H9 (cell line): Measurements from ENCODE around the gene MYH15. TPM values are rescaled to one million over a fixed set of nuclear protein-coding genes. Genes with fewer than 3 reads are reported as not detected.

Experiments used
- DNase-seq: peaks from one replicate; pipeline ENCODE4 v3.0.0-alpha.2; 2017
- H2AFZ ChIP-seq: one replicate; pipeline ENCODE4 v1.6.1; 2013; ENCODE audit warnings: mild to moderate bottlenecking, low read length, control low read depth, moderate library complexity
- H2AK5ac ChIP-seq: 2 replicates; pipeline ENCODE4 v1.6.1; 2013; ENCODE audit warnings: low read length, control low read depth, mixed read lengths; ENCODE audit not compliant: insufficient read length
- H2BK120ac ChIP-seq: one replicate; pipeline ENCODE4 v1.6.1; 2013; ENCODE audit warnings: low read depth, mild to moderate bottlenecking, low read length, control low read depth, inconsistent platforms; ENCODE audit not compliant: poor library complexity, severe bottlenecking
- H2BK12ac ChIP-seq: 2 replicates; pipeline ENCODE4 v1.6.1; 2013; ENCODE audit warnings: low read length, control low read depth, mixed read lengths, low read depth; ENCODE audit not compliant: insufficient read length
- H2BK15ac ChIP-seq: 2 replicates; pipeline ENCODE4 v1.6.1; 2013; ENCODE audit warnings: low read depth, low read length, control low read depth
- H2BK20ac ChIP-seq: one replicate; pipeline ENCODE4 v1.6.1; 2013; ENCODE audit warnings: low read depth, mild to moderate bottlenecking, low read length, control low read depth, inconsistent platforms; ENCODE audit not compliant: poor library complexity, severe bottlenecking
- H2BK5ac ChIP-seq: 2 replicates; pipeline ENCODE4 v1.6.1; 2013; ENCODE audit warnings: low read length, control low read depth, mixed read lengths; ENCODE audit not compliant: insufficient read length
- H3K14ac ChIP-seq: 2 replicates; pipeline ENCODE4 v1.6.1; 2013; ENCODE audit warnings: low read length, control low read depth; ENCODE audit not compliant: insufficient read depth
- H3K18ac ChIP-seq: 2 replicates; pipeline ENCODE4 v1.6.1; 2013; ENCODE audit warnings: low read depth, mild to moderate bottlenecking, mixed read lengths, low read length, control low read depth; ENCODE audit not compliant: insufficient read length
- H3K23ac ChIP-seq: 2 replicates; pipeline ENCODE4 v1.6.1; 2013; ENCODE audit warnings: low read length, control low read depth, mixed read lengths, low read depth; ENCODE audit not compliant: insufficient read length
- H3K23me2 ChIP-seq: 2 replicates; pipeline ENCODE4 v1.6.1; 2013; ENCODE audit warnings: low read depth, mild to moderate bottlenecking, mixed read lengths, low read length, control low read depth; ENCODE audit not compliant: insufficient read length, poor library complexity, severe bottlenecking
- H3K27ac ChIP-seq: 2 replicates; pipeline ENCODE4 v1.5.1; 2013; ENCODE audit warnings: low read length, control low read depth, mixed read lengths, low read depth; ENCODE audit not compliant: insufficient read length
- H3K27me3 ChIP-seq: 2 replicates; pipeline ENCODE4 v1.6.1; 2013; ENCODE audit warnings: low read length, control low read depth, inconsistent platforms; ENCODE audit not compliant: insufficient read depth
- H3K4ac ChIP-seq: 2 replicates; pipeline ENCODE4 v1.6.1; 2013; ENCODE audit warnings: low read depth, mild to moderate bottlenecking, control low read depth, inconsistent platforms, low read length, moderate library complexity
- H3K4me1 ChIP-seq: 2 replicates; pipeline ENCODE4 v1.6.1; 2013; ENCODE audit warnings: low read length, control low read depth, inconsistent platforms; ENCODE audit not compliant: insufficient read depth
- H3K4me2 ChIP-seq: 2 replicates; pipeline ENCODE4 v1.6.1; 2013; ENCODE audit warnings: low read length, control low read depth, mixed read lengths; ENCODE audit not compliant: insufficient read length, insufficient read depth
- H3K56ac ChIP-seq: 2 replicates; pipeline ENCODE4 v1.6.1; 2013; ENCODE audit warnings: low read depth, mild to moderate bottlenecking, mixed read lengths, low read length, control low read depth; ENCODE audit not compliant: insufficient read length
- H3K79me1 ChIP-seq: 2 replicates; pipeline ENCODE4 v1.6.1; 2013; ENCODE audit warnings: low read depth, mild to moderate bottlenecking, moderate library complexity, low read length, control low read depth, inconsistent platforms; ENCODE audit not compliant: insufficient read depth, poor library complexity, severe bottlenecking
- H3K79me2 ChIP-seq: 2 replicates; pipeline ENCODE4 v1.6.1; 2013; ENCODE audit warnings: low read length, control low read depth, inconsistent platforms; ENCODE audit not compliant: insufficient read depth
- H3K9ac ChIP-seq: 2 replicates; pipeline ENCODE4 v1.6.1; 2013; ENCODE audit warnings: low read length, control low read depth, mixed read lengths; ENCODE audit not compliant: insufficient read length; ENCODE audit errors: extremely low read depth
- H3K9me3 ChIP-seq: one replicate; pipeline ENCODE4 v1.6.1; 2013; ENCODE audit warnings: low read depth, low read length, inconsistent platforms; ENCODE audit not compliant: control insufficient read depth
- H3T11ph ChIP-seq: one replicate; pipeline ENCODE4 v1.6.1; 2013; ENCODE audit warnings: mild to moderate bottlenecking, low read length, control low read depth, inconsistent platforms
- H4K20me1 ChIP-seq: one replicate; pipeline ENCODE4 v1.6.1; 2013; ENCODE audit not compliant: control insufficient read depth, insufficient read length, insufficient read depth
- H4K5ac ChIP-seq: 2 replicates; pipeline ENCODE4 v1.6.1; 2013; ENCODE audit warnings: low read depth, mild to moderate bottlenecking, mixed read lengths, low read length, control low read depth; ENCODE audit not compliant: insufficient read length
- H4K8ac ChIP-seq: replicated peaks from 2 replicates; pipeline ENCODE4 v1.6.1; 2013; ENCODE audit warnings: low read length, control low read depth, mixed read lengths, low read depth; ENCODE audit not compliant: insufficient read length
- H4K91ac ChIP-seq: 2 replicates; pipeline ENCODE4 v1.6.1; 2013; ENCODE audit warnings: low read depth, mild to moderate bottlenecking, moderate library complexity, mixed read lengths, low read length, control low read depth; ENCODE audit not compliant: insufficient read length
- H3K27ac Mint-ChIP-seq, 3 experiments: 2 replicates in 2 of 3; 3 replicates in 1 of 3; pipeline ENCODE4 v1.8.0; 2020 to 2021; ENCODE audit warnings: mixed read lengths in 3 of 3, mild to moderate bottlenecking in 1 of 3, moderate library complexity in 1 of 3
- H3K27me3 Mint-ChIP-seq: 2 replicates; pipeline ENCODE4 v1.8.0; 2021; ENCODE audit warnings: low read depth, mild to moderate bottlenecking, moderate library complexity, mixed read lengths
- H3K36me3 Mint-ChIP-seq, 3 experiments: 2 replicates in 2 of 3; 3 replicates in 1 of 3; pipeline ENCODE4 v1.8.0; 2020 to 2021; ENCODE audit warnings: low read depth in 3 of 3, mixed read lengths in 3 of 3; ENCODE audit not compliant: insufficient read depth in 1 of 3
- H3K4me1 Mint-ChIP-seq, 2 experiments: 2 replicates each; pipeline ENCODE4 v1.8.0; 2020; ENCODE audit warnings: mixed read lengths in 2 of 2
- H3K4me3 Mint-ChIP-seq, 2 experiments: 2 replicates in 1 of 2; 3 replicates in 1 of 2; pipeline ENCODE4 v1.8.0; 2020 to 2021; ENCODE audit warnings: mild to moderate bottlenecking in 2 of 2, mixed read lengths in 2 of 2, moderate library complexity in 1 of 2
- H3K9me3 Mint-ChIP-seq, 2 experiments: 2 replicates in 1 of 2; 3 replicates in 1 of 2; pipeline ENCODE4 v1.8.0; 2020; ENCODE audit warnings: mild to moderate bottlenecking in 2 of 2, mixed read lengths in 2 of 2, moderate library complexity in 1 of 2
- WGBS: extraction: QIAGEN DNeasy Blood & Tissue Kit; methylation state at CpG from one replicate; pipeline ENCODE4 v1.1.7; 2013; ENCODE audit warnings: missing lambda C conversion rate, low lambda C conversion rate, mixed read lengths; ENCODE audit not compliant: insufficient read length; ENCODE audit errors: extremely low coverage; 5-methylcytosine and 5-hydroxymethylcytosine counted together
- total RNA-seq: library from RNA; stranded (reverse); gene quantifications from 2 replicates; pipeline ENCODE4 v1.2.1, GENCODE V29; 2021
- TF ChIP-seq, protein P1 (sequence below): fragments of 200-600 bp; sonication (generic); conservative IDR thresholded peaks from 3 replicates; pipeline ENCODE4 v1.8.0; 2021; ENCODE audit warnings: antibody characterized with exemption, mild to moderate bottlenecking

The MYH15 gene
- total RNA-seq, 1 experiment from 2014 or later: 0.13 TPM

DNA sequence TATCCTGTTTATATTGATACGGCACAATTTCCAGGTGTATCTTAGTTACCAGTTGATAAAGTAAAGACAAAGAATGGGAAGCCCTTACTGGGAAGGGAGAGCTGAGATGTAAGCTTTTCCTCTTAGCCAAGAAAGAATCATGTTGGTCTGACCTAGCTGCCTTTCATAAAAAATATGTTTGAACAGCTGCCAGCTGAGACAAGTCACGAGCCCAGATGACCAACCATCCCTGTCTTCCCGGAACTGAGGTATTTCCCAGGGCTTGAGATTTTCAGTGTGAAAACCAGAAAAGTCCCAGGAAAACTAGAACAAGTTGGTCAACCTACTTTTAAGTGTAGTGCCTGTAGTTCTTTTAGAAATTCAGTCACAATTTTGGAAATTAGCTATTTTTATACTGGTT is 3.6 kb upstream of the MYH15 start:
- Histone ChIP-seq H3K79me2 (no peaks in the 10 kb centered on the region), H2AFZ (no peak overlapping the region), H4K5ac (no peak overlapping the region), H3K79me1 (no peaks in the 10 kb centered on the region), H4K20me1 (no peaks in the 10 kb centered on the region), H2AK5ac (no peak overlapping the region), H3K14ac (no peak overlapping the region), H3K4ac (no peak overlapping the region), H3K9me3 (no peaks in the 10 kb centered on the region), H3K9ac (no peak overlapping the region), H2BK120ac (no peak overlapping the region), H2BK15ac (no peak overlapping the region), H3K23ac (no peak overlapping the region), H2BK20ac (no peak overlapping the region), H2BK12ac (no peak overlapping the region), H3K4me1 (no peaks in the 10 kb centered on the region), H3K27me3 (no peaks in the 10 kb centered on the region), H3K27ac (no peak overlapping the region), H3K18ac (no peak overlapping the region), H3K4me2 (no peak overlapping the region), H4K8ac (no peak overlapping the region), H3K23me2 (no peaks in the 10 kb centered on the region), H3T11ph (no peak overlapping the region), H4K91ac (no peak overlapping the region), H2BK5ac (no peak overlapping the region), H3K56ac (no peak overlapping the region)
- TF ChIP-seq, protein P1, sequence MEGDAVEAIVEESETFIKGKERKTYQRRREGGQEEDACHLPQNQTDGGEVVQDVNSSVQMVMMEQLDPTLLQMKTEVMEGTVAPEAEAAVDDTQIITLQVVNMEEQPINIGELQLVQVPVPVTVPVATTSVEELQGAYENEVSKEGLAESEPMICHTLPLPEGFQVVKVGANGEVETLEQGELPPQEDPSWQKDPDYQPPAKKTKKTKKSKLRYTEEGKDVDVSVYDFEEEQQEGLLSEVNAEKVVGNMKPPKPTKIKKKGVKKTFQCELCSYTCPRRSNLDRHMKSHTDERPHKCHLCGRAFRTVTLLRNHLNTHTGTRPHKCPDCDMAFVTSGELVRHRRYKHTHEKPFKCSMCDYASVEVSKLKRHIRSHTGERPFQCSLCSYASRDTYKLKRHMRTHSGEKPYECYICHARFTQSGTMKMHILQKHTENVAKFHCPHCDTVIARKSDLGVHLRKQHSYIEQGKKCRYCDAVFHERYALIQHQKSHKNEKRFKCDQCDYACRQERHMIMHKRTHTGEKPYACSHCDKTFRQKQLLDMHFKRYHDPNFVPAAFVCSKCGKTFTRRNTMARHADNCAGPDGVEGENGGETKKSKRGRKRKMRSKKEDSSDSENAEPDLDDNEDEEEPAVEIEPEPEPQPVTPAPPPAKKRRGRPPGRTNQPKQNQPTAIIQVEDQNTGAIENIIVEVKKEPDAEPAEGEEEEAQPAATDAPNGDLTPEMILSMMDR: no peak
- Mint-ChIP-seq H3K27ac (no peak overlapping the region), H3K36me3 (no peaks in the 10 kb centered on the region), H3K4me3 (no peak overlapping the region), H3K9me3 (no peaks in the 10 kb centered on the region), H3K4me1 (peaks cover 4 to 8% of the 10 kb centered on the region in 2 experiments), H3K27me3 (no peaks in the 10 kb centered on the region)
- DNase-seq: no peak
- WGBS: no CpG with 5 or more reads among the region's 3 CpGs
